Parathyroid adenoma (tissue), 2 donors: Measurements from ENCODE around the gene TBC1D22A.

ENCODE experiments used
- H2AFZ ChIP-seq: fragments of 300-600 bp; sonication (generic); one replicate; pipeline ENCODE4 v1.7.0; 2017; ENCODE audit warnings: antibody characterized with exemption, mild to moderate bottlenecking
- H3K27ac ChIP-seq: fragments of 300-600 bp; sonication (generic); one replicate; pipeline ENCODE4 v1.7.0; 2017
- H3K27me3 ChIP-seq: fragments of 300-600 bp; sonication (generic); one replicate; pipeline ENCODE4 v1.7.0; 2017; ENCODE audit warnings: low read length; ENCODE audit not compliant: control insufficient read depth, insufficient read depth
- H3K36me3 ChIP-seq: fragments of 300-600 bp; sonication (generic); one replicate; pipeline ENCODE4 v1.7.0; 2017; ENCODE audit warnings: low read length; ENCODE audit not compliant: control insufficient read depth, insufficient read depth
- H3K4me1 ChIP-seq: fragments of 300-600 bp; sonication (generic); one replicate; pipeline ENCODE4 v1.7.0; 2017; ENCODE audit warnings: control low read depth
- H3K4me2 ChIP-seq: fragments of 300-600 bp; sonication (generic); one replicate; pipeline ENCODE4 v1.7.0; 2017; ENCODE audit warnings: low read length
- H3K4me3 ChIP-seq: fragments of 300-600 bp; sonication (generic); one replicate; pipeline ENCODE4 v1.7.0; 2017; ENCODE audit warnings: low read depth, low read length
- H3K79me2 ChIP-seq: fragments of 300-600 bp; sonication (generic); one replicate; pipeline ENCODE4 v1.7.0; 2017; ENCODE audit warnings: control low read depth
- H3K9ac ChIP-seq: fragments of 300-600 bp; sonication (generic); one replicate; pipeline ENCODE4 v1.7.0; 2017; ENCODE audit warnings: mild to moderate bottlenecking
- H3K9me3 ChIP-seq: fragments of 300-600 bp; sonication (generic); one replicate; pipeline ENCODE4 v1.7.0; 2017; ENCODE audit warnings: low read length; ENCODE audit not compliant: control insufficient read depth
- CTCF ChIP-seq: fragments of 300-600 bp; sonication (generic); IDR thresholded peaks from one replicate; pipeline ENCODE4 v1.7.0; 2017; ENCODE audit warnings: antibody characterized with exemption, mild to moderate bottlenecking
- donor health status: primary hyperparathyroidism.

The TBC1D22A gene

DNA sequence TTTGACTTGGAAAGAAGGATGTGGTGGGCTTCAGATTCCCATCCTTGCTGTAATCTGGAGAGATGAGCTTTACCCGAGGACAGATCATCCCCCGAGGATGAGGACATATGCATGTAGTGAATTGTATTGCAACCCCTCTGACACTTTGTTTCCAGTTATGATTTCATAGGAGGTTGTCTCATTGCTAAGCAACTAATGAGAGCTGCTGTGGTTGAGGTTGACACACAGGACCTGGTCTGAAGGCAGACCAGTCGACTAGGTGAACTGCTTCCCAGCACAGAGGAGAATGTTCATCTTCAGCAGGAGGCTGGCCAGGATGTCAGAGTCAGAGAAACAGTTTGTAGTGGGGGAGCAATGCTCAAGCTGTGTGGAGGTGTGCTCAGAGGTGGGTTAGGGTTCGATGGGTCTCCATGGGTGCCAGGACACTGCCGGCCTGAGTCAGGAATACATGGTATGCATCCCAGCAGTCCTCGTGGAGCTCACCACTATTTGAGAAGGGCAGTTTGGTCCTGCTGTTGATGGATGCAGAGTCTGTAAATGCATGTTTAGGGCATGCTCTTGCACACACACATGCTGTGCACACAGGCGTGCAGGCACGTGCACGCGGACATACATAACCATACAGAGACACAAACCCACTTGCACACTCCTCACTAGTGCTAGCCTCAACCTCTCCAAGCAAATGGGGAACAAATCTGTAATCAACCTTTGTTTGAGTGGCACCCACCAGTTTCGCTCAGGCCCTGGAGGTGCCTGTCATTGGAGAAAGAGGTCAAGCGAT lies 153.7 kb downstream of the TBC1D22A start:
- Histone ChIP-seq H3K9ac (no peak overlapping the region), H3K9me3 (no peaks in the 10 kb centered on the region), H3K79me2 (no peaks in the 10 kb centered on the region), H3K27me3 (no peaks in the 10 kb centered on the region), H3K27ac (no peak overlapping the region), H3K4me1 (no peaks in the 10 kb centered on the region), H2AFZ (no peak overlapping the region), H3K4me2 (no peak overlapping the region), H3K36me3 (no peaks in the 10 kb centered on the region), H3K4me3 (no peak overlapping the region)
- TF ChIP-seq CTCF = no peak

- H3K27me3 ChIP-seq = no peaks in the 10 kb centered on the region
- no peak overlapping the region for H3K27ac ChIP-seq
- no peaks in the 10 kb centered on the region for H3K79me2 ChIP-seq
- no peak overlapping the region for H3K4me3 ChIP-seq
- H3K36me3 ChIP-seq = no peaks in the 10 kb centered on the region
- TF ChIP-seq CTCF = no peak
- no peak overlapping the region for H2AFZ ChIP-seq
- no peaks in the 10 kb centered on the region for H3K9me3 ChIP-seq
- H3K4me1 ChIP-seq = no peaks in the 10 kb centered on the region
- H3K4me2 ChIP-seq = no peak overlapping the region
- H3K9ac ChIP-seq = no peak overlapping the region
Measured at GRCh38 chr22:46916886-46917770, 154.7 kb downstream of the TBC1D22A start.

- H3K9ac ChIP-seq = no peak overlapping the region
- no peaks in the 10 kb centered on the region for H3K4me1 ChIP-seq
- H3K79me2 ChIP-seq = no peaks in the 10 kb centered on the region
- H2AFZ ChIP-seq = no peak overlapping the region
- no peaks in the 10 kb centered on the region for H3K36me3 ChIP-seq
- no peaks in the 10 kb centered on the region for H3K27me3 ChIP-seq
- H3K4me3 ChIP-seq = no peak overlapping the region
- H3K9me3 ChIP-seq = no peaks in the 10 kb centered on the region
- no peak overlapping the region for H3K27ac ChIP-seq
- no peak for TF ChIP-seq CTCF
- no peak overlapping the region for H3K4me2 ChIP-seq
Measured at GRCh38 chr22:46917771-46918101, 155.3 kb downstream of the TBC1D22A start.

- no peak for TF ChIP-seq CTCF
- H2AFZ ChIP-seq = no peak overlapping the region
- no peaks in the 10 kb centered on the region for H3K4me1 ChIP-seq
- no peak overlapping the region for H3K27ac ChIP-seq
- no peaks in the 10 kb centered on the region for H3K36me3 ChIP-seq
- no peaks in the 10 kb centered on the region for H3K27me3 ChIP-seq
- H3K79me2 ChIP-seq = no peaks in the 10 kb centered on the region
- H3K4me3 ChIP-seq = no peak overlapping the region
- H3K4me2 ChIP-seq = no peak overlapping the region
- no peaks in the 10 kb centered on the region for H3K9me3 ChIP-seq
- H3K9ac ChIP-seq = no peak overlapping the region
Measured at GRCh38 chr22:46918197-46918596, 155.7 kb downstream of the TBC1D22A start.
